ENCODE results near the gene FXYD7. TPM values are rescaled to one million over a fixed set of nuclear protein-coding genes. Genes with fewer than 3 reads are reported as not detected.

Gene FXYD7
- total and polyA plus RNA-seq, 9 of the 15 experiments (the other 6 are each of a cell fraction or from before 2014, with no cell fraction given), result 0.10 to 0.80 (median 0.31) TPM; not detected in 3

DNA sequence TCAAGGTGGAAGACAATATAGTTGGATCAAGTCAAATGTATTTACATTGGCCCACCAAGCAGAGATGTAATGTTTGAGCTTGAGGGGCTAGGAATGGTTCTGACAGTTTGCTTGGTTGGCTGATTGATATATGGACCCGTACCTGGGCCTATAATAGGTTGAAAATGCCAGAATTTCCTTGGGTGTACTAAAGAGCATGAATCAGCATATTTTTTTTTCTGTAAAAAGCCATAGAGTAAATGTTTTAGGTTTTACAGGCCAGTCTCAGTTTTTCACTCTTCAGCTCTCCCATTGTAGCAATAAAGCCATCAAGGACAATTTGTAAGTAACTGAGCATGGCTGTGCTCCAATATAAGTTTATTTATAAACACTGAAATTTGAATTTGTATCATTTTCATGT lies 38.3 kb downstream of the FXYD7 start (continued):
- TF ChIP-seq ARID4B (CRISPR knock-in tag; IDR thresholded peaks at IDR 0.05) (no peak), ZFX (CRISPR knock-in tag; IDR thresholded peaks at IDR 0.05) (no peak), SMC3 (conservative IDR thresholded peaks at IDR 0.05; ENCODE audit: insufficient read depth, low read depth, low read length) (no peak), KLF10 (CRISPR knock-in tag; IDR thresholded peaks at IDR 0.05) (no peak), CXXC5 (CRISPR knock-in tag; IDR thresholded peaks at IDR 0.05) (no peak), PHF8 (IDR thresholded peaks at IDR 0.05; ENCODE audit: borderline replicate concordance, low read length) (no peak), NFE2L1 (tag; IDR thresholded peaks at IDR 0.05; ENCODE audit: borderline replicate concordance, low read depth) (peak; percentile 62), TCF7 (IDR thresholded peaks at IDR 0.05; ENCODE audit: borderline replicate concordance) (no peak), HDGF (IDR thresholded peaks at IDR 0.05) (no peak), ZNF23 (CRISPR knock-in tag; IDR thresholded peaks at IDR 0.05) (no peak), ZNF79 (CRISPR knock-in tag; IDR thresholded peaks at IDR 0.05; ENCODE audit: low read depth) (no peak), ZNF311 (CRISPR knock-in tag; IDR thresholded peaks at IDR 0.05) (no peak), SRSF3 (IDR thresholded peaks at IDR 0.05; ENCODE audit: insufficient read depth, low read length) (no peak), GATA2 (CRISPR knock-in tag; IDR thresholded peaks at IDR 0.05) (no peak), MEIS2 (IDR thresholded peaks at IDR 0.05; ENCODE audit: partially characterized antibody) (peak; percentile 36), ZKSCAN8 (CRISPR knock-in tag; IDR thresholded peaks at IDR 0.05) (no peak), C11orf30 (IDR thresholded peaks at IDR 0.05; ENCODE audit: low read depth) (peak; percentile 95), TEAD2 (tag; IDR thresholded peaks at IDR 0.05) (no peak), ZNF316 (IDR thresholded peaks at IDR 0.05) (peak; percentile 97), NBN (IDR thresholded peaks at IDR 0.05; ENCODE audit: low read depth) (no peak), MAFG (tag; conservative IDR thresholded peaks at IDR 0.05) (peak; percentile 94), DEAF1 (CRISPR knock-in tag; IDR thresholded peaks at IDR 0.05) (no peak), ZNF263 (CRISPR knock-in tag; IDR thresholded peaks at IDR 0.05; ENCODE audit: borderline replicate concordance) (no peak)
- TF ChIP-seq, protein P1, sequence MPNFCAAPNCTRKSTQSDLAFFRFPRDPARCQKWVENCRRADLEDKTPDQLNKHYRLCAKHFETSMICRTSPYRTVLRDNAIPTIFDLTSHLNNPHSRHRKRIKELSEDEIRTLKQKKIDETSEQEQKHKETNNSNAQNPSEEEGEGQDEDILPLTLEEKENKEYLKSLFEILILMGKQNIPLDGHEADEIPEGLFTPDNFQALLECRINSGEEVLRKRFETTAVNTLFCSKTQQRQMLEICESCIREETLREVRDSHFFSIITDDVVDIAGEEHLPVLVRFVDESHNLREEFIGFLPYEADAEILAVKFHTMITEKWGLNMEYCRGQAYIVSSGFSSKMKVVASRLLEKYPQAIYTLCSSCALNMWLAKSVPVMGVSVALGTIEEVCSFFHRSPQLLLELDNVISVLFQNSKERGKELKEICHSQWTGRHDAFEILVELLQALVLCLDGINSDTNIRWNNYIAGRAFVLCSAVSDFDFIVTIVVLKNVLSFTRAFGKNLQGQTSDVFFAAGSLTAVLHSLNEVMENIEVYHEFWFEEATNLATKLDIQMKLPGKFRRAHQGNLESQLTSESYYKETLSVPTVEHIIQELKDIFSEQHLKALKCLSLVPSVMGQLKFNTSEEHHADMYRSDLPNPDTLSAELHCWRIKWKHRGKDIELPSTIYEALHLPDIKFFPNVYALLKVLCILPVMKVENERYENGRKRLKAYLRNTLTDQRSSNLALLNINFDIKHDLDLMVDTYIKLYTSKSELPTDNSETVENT (CRISPR knock-in tag; IDR thresholded peaks at IDR 0.05), result no peak
